ENCODE results near the gene ABO.

Gene ABO

DNA sequence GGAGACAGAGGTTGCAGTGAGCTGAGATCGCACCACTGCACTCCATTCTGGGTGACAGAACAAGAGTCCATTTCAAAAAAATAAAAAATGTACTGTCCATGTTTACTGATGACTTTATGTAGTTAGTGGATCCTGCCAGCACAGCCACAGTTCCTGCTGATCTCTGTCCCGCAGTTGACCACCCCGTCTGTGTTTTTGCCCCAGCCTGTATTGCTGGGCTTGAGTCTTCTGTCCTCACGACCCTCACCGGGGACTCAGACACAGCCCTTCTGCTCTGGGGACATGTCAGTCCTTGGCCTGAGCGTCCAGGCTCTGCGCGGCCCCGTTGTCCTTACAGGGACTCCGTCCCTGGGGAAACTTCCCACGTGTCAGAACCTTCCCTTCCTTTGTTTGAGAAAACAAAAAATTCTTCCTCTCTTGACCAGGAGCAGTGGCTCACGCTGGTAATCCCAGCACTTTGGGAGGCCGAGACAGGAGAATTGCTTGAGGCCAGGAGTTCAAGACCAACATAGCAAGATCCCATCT lies 46.5 kb upstream of the ABO start:
- H3K4me3 ChIP-seq (ENCODE audit: low read depth, low read length): no peak overlapping the region
- no peaks in the 10 kb centered on the region for H3K4me1 ChIP-seq (ENCODE audit: control insufficient read depth, insufficient read depth, low read length)
- TF ChIP-seq BCL11B (tag by site-specific recombination; IDR thresholded peaks at IDR 0.05; ENCODE audit: low read depth): no peak
- TF ChIP-seq ZNF148 (tag by site-specific recombination; IDR thresholded peaks at IDR 0.05; ENCODE audit: borderline replicate concordance): no peak
- TF ChIP-seq ZNF324 (tag by site-specific recombination; IDR thresholded peaks at IDR 0.05): no peak
- no peak for TF ChIP-seq ZBTB6 (tag by site-specific recombination; IDR thresholded peaks at IDR 0.05)
- TF ChIP-seq MEIS1 (CRISPR knock-in tag; IDR thresholded peaks at IDR 0.05; ENCODE audit: borderline replicate concordance): no peak
- TF ChIP-seq ZNF391 (tag by site-specific recombination; IDR thresholded peaks at IDR 0.05; ENCODE audit: borderline replicate concordance, low read depth): no peak
- TF ChIP-seq ZNF155 (tag by site-specific recombination; IDR thresholded peaks at IDR 0.05): no peak
- TF ChIP-seq PRDM1 (tag by site-specific recombination; IDR thresholded peaks at IDR 0.05): no peak
- no peak for TF ChIP-seq ZNF529 (tag by site-specific recombination; IDR thresholded peaks at IDR 0.05; ENCODE audit: insufficient replicate concordance)
- no peak for TF ChIP-seq ZNF596 (tag by site-specific recombination; IDR thresholded peaks at IDR 0.05)
- TF ChIP-seq HOXD13 (CRISPR knock-in tag; IDR thresholded peaks at IDR 0.05; ENCODE audit: borderline replicate concordance): no peak
- TF ChIP-seq ZFP41 (tag by site-specific recombination; IDR thresholded peaks at IDR 0.05; ENCODE audit: borderline replicate concordance): no peak
- TF ChIP-seq, protein P1, sequence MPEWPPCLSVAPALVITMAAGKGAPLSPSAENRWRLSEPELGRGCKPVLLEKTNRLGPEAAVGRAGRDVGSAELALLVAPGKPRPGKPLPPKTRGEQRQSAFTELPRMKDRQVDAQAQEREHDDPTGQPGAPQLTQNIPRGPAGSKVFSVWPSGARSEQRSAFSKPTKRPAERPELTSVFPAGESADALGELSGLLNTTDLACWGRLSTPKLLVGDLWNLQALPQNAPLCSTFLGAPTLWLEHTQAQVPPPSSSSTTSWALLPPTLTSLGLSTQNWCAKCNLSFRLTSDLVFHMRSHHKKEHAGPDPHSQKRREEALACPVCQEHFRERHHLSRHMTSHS (tag by site-specific recombination; IDR thresholded peaks at IDR 0.05): no peak
- no peaks in the 10 kb centered on the region for H3K36me3 ChIP-seq (ENCODE audit: control insufficient read depth in 2 of 2, insufficient read depth in 1 of 2, low read length in 2 of 2)
- ChIA-PET POLR2A (interaction anchor here (1.0 kb wide), 1 partner anchor 26 kb away, joined by 3 read pairs; the partner anchor contains the start of gene MED22), CTCF (interaction anchor here (1.2 to 1.5 kb wide), 2 partner anchors 9 to 133 kb away, joined by 3 to 4 read pairs; no protein-coding TSS in a partner anchor)
- H3K27ac ChIP-seq (ENCODE audit: extremely low read depth, low read depth, low read length): no peak overlapping the region
- H3K9me3 ChIP-seq (ENCODE audit: control insufficient read depth, insufficient read depth, low read depth, low read length): no peaks in the 10 kb centered on the region

- Histone ChIP-seq H3K27ac (ENCODE audit: extremely low read depth, low read depth, low read length) (no peak overlapping the region), H3K36me3 (ENCODE audit: control insufficient read depth in 2 of 2, insufficient read depth in 1 of 2, low read length in 2 of 2) (no peaks in the 10 kb centered on the region), H3K9me3 (ENCODE audit: control insufficient read depth, insufficient read depth, low read depth, low read length) (no peaks in the 10 kb centered on the region), H3K4me1 (ENCODE audit: control insufficient read depth, insufficient read depth, low read length) (no peaks in the 10 kb centered on the region), H3K4me3 (ENCODE audit: low read depth, low read length) (no peak overlapping the region)
- ChIA-PET POLR2A (interaction anchor here (1.0 kb wide), 1 partner anchor 27 kb away, joined by 3 read pairs; the partner anchor contains the start of gene MED22), CTCF (interaction anchor here (0.6 to 1.5 kb wide), 6 partner anchors 10 to 177 kb away, joined by 3 to 7 read pairs (median 3); no protein-coding TSS in a partner anchor)
- TF ChIP-seq ZNF302 (tag by site-specific recombination; IDR thresholded peaks at IDR 0.05; ENCODE audit: low read depth): no peak
- no peak for TF ChIP-seq KLF9 (tag by site-specific recombination; IDR thresholded peaks at IDR 0.05; ENCODE audit: low read depth)
- no peak for TF ChIP-seq ZNF623 (tag by site-specific recombination; IDR thresholded peaks at IDR 0.05)
- TF ChIP-seq ZNF280D (tag by site-specific recombination; IDR thresholded peaks at IDR 0.05): no peak
- no peak for TF ChIP-seq ZNF121 (tag by site-specific recombination; IDR thresholded peaks at IDR 0.05)
- TF ChIP-seq ZNF548 (tag by site-specific recombination; IDR thresholded peaks at IDR 0.05): no peak
- TF ChIP-seq ZNF335 (tag by site-specific recombination; conservative IDR thresholded peaks at IDR 0.05): no peak
- TF ChIP-seq ZNF610 (tag by site-specific recombination; IDR thresholded peaks at IDR 0.05; ENCODE audit: borderline replicate concordance): no peak
- no peak for TF ChIP-seq EGR2 (tag by site-specific recombination; IDR thresholded peaks at IDR 0.05; ENCODE audit: low read depth)
- no peak for TF ChIP-seq ZNF549 (tag by site-specific recombination; IDR thresholded peaks at IDR 0.05)
- TF ChIP-seq, protein P2, sequence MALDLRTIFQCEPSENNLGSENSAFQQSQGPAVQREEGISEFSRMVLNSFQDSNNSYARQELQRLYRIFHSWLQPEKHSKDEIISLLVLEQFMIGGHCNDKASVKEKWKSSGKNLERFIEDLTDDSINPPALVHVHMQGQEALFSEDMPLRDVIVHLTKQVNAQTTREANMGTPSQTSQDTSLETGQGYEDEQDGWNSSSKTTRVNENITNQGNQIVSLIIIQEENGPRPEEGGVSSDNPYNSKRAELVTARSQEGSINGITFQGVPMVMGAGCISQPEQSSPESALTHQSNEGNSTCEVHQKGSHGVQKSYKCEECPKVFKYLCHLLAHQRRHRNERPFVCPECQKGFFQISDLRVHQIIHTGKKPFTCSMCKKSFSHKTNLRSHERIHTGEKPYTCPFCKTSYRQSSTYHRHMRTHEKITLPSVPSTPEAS (tag by site-specific recombination; IDR thresholded peaks at IDR 0.05): no peak
- no peak for TF ChIP-seq GLIS2 (tag by site-specific recombination; IDR thresholded peaks at IDR 0.05)
These were observed 45.5 kb upstream of the ABO start for GRCh38 chr9:133320421-133320881.
